IMR-90 (cell line): ENCODE data around the gene ARHGAP5.

Experiments
- BHLHE40 ChIP-seq: fragments of 150-350 bp; IDR thresholded peaks from 2 replicates; pipeline ENCODE4 v1.6.1; 2016; ENCODE audit warnings: mild to moderate bottlenecking, low read depth, low read length
- FOS ChIP-seq: fragments of 150-350 bp; IDR thresholded peaks from 2 replicates; pipeline ENCODE4 v1.6.1; 2016; ENCODE audit warnings: low read depth, low read length
- MAZ ChIP-seq: IDR thresholded peaks from 2 replicates; pipeline ENCODE4 v1.6.1; 2012; ENCODE audit warnings: low read depth, mild to moderate bottlenecking, low read length, improper control_type of control experiment, moderate library complexity, borderline replicate concordance
- MXI1 ChIP-seq: IDR thresholded peaks from 2 replicates; pipeline ENCODE4 v1.6.1; 2012; ENCODE audit warnings: low read depth, mild to moderate bottlenecking, low read length, moderate library complexity, borderline replicate concordance
- NFE2L2 ChIP-seq: fragments of 150-350 bp; IDR thresholded peaks from 2 replicates; pipeline ENCODE4 v1.6.1; 2016; ENCODE audit warnings: low read depth, mild to moderate bottlenecking, low read length
- POLR2A ChIP-seq: IDR thresholded peaks from 2 replicates; pipeline ENCODE4 v1.6.1; 2012; ENCODE audit warnings: mild to moderate bottlenecking, low read depth, low read length
- RAD21 ChIP-seq: IDR thresholded peaks from 2 replicates; pipeline ENCODE4 v1.6.1; 2012; ENCODE audit warnings: low read length, improper control_type of control experiment
- RCOR1 ChIP-seq: IDR thresholded peaks from 2 replicates; pipeline ENCODE4 v1.6.1; 2012; ENCODE audit warnings: mild to moderate bottlenecking, low read length, improper control_type of control experiment; ENCODE audit not compliant: insufficient replicate concordance
- RFX5 ChIP-seq: IDR thresholded peaks from 2 replicates; pipeline ENCODE4 v1.8.0; 2012; ENCODE audit warnings: low read depth, mild to moderate bottlenecking, low read length, moderate library complexity
- SMC3 ChIP-seq: fragments of 150-350 bp; IDR thresholded peaks from 2 replicates; pipeline ENCODE4 v1.6.1; 2016; ENCODE audit warnings: low read depth, mild to moderate bottlenecking, antibody characterized with exemption, low read length, moderate library complexity
- TF ChIP-seq, protein P1 (sequence below): conservative IDR thresholded peaks from 2 replicates; pipeline ENCODE4 v1.5.1; 2012; ENCODE audit warnings: mild to moderate bottlenecking, low read depth, low read length, improper control_type of control experiment
- TF ChIP-seq, protein P2 (sequence below): fragments of 150-350 bp; IDR thresholded peaks from 2 replicates; pipeline ENCODE4 v1.6.1; 2016; ENCODE audit warnings: low read depth, mild to moderate bottlenecking, low read length, moderate library complexity, borderline replicate concordance

DNA sequence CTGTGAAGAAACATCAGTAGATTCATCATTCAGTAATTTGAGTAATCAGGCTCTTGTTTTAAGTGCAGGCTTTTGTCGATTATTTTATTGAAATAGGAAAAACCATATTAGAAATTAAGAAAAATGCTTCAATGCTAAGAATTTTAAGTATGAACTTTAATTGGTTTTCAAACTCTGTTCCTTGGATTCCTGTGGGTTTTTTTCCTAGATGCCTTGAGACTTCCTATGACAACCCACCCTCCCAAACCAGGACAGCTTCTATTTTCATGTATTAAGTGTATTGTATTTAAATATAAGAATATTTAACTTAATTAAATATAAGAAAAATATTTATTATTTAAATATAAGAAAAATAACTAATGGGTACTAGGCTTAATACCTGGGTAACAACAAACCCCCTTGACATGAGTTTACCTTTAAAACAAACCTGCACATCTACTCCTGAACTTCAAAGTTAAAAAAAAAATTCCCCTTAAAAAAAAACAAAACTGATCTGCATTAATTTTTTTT, 3.0 kb downstream of the ARHGAP5 start:
- TF ChIP-seq, protein P1, sequence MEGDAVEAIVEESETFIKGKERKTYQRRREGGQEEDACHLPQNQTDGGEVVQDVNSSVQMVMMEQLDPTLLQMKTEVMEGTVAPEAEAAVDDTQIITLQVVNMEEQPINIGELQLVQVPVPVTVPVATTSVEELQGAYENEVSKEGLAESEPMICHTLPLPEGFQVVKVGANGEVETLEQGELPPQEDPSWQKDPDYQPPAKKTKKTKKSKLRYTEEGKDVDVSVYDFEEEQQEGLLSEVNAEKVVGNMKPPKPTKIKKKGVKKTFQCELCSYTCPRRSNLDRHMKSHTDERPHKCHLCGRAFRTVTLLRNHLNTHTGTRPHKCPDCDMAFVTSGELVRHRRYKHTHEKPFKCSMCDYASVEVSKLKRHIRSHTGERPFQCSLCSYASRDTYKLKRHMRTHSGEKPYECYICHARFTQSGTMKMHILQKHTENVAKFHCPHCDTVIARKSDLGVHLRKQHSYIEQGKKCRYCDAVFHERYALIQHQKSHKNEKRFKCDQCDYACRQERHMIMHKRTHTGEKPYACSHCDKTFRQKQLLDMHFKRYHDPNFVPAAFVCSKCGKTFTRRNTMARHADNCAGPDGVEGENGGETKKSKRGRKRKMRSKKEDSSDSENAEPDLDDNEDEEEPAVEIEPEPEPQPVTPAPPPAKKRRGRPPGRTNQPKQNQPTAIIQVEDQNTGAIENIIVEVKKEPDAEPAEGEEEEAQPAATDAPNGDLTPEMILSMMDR, result no peak
- TF ChIP-seq RAD21 (no peak), POLR2A (no peak), RFX5 (no peak), NFE2L2 (no peak), SMC3 (no peak), MAZ (no peak), FOS (no peak), BHLHE40 (no peak), RCOR1 (no peak), MXI1 (no peak)
- TF ChIP-seq, protein P2, sequence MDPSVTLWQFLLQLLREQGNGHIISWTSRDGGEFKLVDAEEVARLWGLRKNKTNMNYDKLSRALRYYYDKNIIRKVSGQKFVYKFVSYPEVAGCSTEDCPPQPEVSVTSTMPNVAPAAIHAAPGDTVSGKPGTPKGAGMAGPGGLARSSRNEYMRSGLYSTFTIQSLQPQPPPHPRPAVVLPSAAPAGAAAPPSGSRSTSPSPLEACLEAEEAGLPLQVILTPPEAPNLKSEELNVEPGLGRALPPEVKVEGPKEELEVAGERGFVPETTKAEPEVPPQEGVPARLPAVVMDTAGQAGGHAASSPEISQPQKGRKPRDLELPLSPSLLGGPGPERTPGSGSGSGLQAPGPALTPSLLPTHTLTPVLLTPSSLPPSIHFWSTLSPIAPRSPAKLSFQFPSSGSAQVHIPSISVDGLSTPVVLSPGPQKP, result no peak
